Heart left ventricle (tissue), 16 donors: ENCODE measurements around the gene SCGB1C1. TPM values are rescaled to one million over a fixed set of nuclear protein-coding genes. Genes with fewer than 3 reads are reported as not detected.

Experiments used
- ATAC-seq, 4 donors: fragments of 200-7000 bp; cut with Tn5 transposase; one replicate each; pipeline ENCODE4 v1.9.1; 2020 to 2022; ENCODE audit warnings: moderate library complexity in 4 of 4, mild to moderate bottlenecking in 3 of 4, moderate number of reproducible peaks in 1 of 4
- DNase-seq, 5 donors: peaks; one replicate each; pipeline ENCODE4 v3.0.0-alpha.2; 2020
- H3K27ac ChIP-seq, 12 donors: fragments of 200-600 bp; sonication (generic) in 4 of 12; one replicate each; pipeline versions ENCODE4 v1.5.0 to v1.8.0; 2016 to 2022; ENCODE audit warnings: mild to moderate bottlenecking in 2 of 12
- H3K27me3 ChIP-seq, 9 donors: fragments of 200-600 bp; sonication (generic) in 2 of 9; one replicate each; pipeline versions ENCODE4 v1.5.1 to v1.8.0; 2016 to 2022; ENCODE audit warnings: mild to moderate bottlenecking in 3 of 9
- H3K36me3 ChIP-seq, 9 donors: fragments of 200-600 bp; sonication (generic) in 2 of 9; one replicate each; pipeline versions ENCODE4 v1.5.0 to v1.8.0; 2018 to 2022; ENCODE audit warnings: mild to moderate bottlenecking in 2 of 9
- H3K4me1 ChIP-seq, 12 donors: fragments of 200-600 bp; sonication (generic) in 4 of 12; one replicate each; pipeline versions ENCODE4 v1.5.0 to v1.8.0; 2016 to 2022; ENCODE audit warnings: mild to moderate bottlenecking in 3 of 12
- H3K4me3 ChIP-seq, 12 donors: fragments of 200-600 bp; sonication (generic) in 4 of 12; one replicate each; pipeline versions ENCODE4 v1.5.0 to v1.8.0; 2017 to 2022; ENCODE audit warnings: mild to moderate bottlenecking in 9 of 12, moderate library complexity in 4 of 12
- H3K9me3 ChIP-seq, 12 donors: fragments of 200-600 bp; sonication (generic) in 4 of 12; one replicate each; pipeline versions ENCODE4 v1.5.0 to v1.8.0; 2016 to 2022; ENCODE audit warnings: mild to moderate bottlenecking in 1 of 12
- POLR2A ChIP-seq, 2 donors: fragments of 450-650 bp; IDR thresholded peaks; one replicate each; pipeline ENCODE4 v1.6.1; 2017; ENCODE audit warnings: antibody characterized with exemption in 2 of 2, mild to moderate bottlenecking in 2 of 2, moderate library complexity in 2 of 2
- WGBS, 4 donors: extraction: QIAGEN DNeasy Blood & Tissue Kit in 2 of 4; methylation state at CpG; one replicate each; pipeline versions ENCODE4 v1.1.5 to v1.1.7; 2013 to 2018; 5-methylcytosine and 5-hydroxymethylcytosine counted together
- intact Hi-C, 10 donors: fragments of 100-400 bp; cut with DNase I; formaldehyde crosslinking; loops; one replicate each; pipeline versions ENCODE4 v1.11.1 to v1.14.2; 2022
- polyA plus RNA-seq, 2 donors: library from polyadenylated mRNA; stranded (reverse); fragments of 200-250 nt; gene quantifications; one replicate each; pipeline ENCODE4 v1.2.3, GENCODE V29; 2013
- total RNA-seq, 9 donors: library from RNA; depleted of rRNA in 2 of 9; stranded (reverse); fragments of >200 nt in 2 of 9; fragmentation: NEBNext Ultra II Directional in 3 of 9; extraction: Animal tissue kit (Norgen Biotek cat#: 25700) in 3 of 9; gene quantifications; one replicate each; pipeline versions ENCODE4 v1.1.0 to v1.2.4, GENCODE V29; 2016 to 2023
- TF ChIP-seq, protein P1 (sequence below), 12 donors: fragments of 200-600 bp; sonication (generic) in 4 of 12; IDR thresholded peaks; one replicate each; pipeline versions ENCODE4 v1.5.0 to v1.8.0; 2018 to 2022; ENCODE audit warnings: antibody characterized with exemption in 12 of 12, mild to moderate bottlenecking in 5 of 12
- donor health status: ischemic (EF 13 %, LVEDD 7.1; RV severe dilation, severe dysfunction).
- donor health status: healthy with polysubstance abuse.
- donor health status: DM: no; HTN: yes; CAD: no.
- donor health status: DM: no; HTN: no; CAD: no.
- donor health status: ischemic (EF 25% LVEDD 6.9; RV normal size, moderate dysfunction).
- donor health status: ischemic (EF 25% LVEDD 5.7; RV mildly dilated, moderate dysfunction).
- donor health status: healthy.
- donor health status: DM: yes; HTN: yes; CAD: no.
- donor health status: ischemic (EF 35%, LVEDD 5.7; RV mildly dilated, moderate dysfunction).
- donor health status: nonischemic (EF 11% LVEDD 7.7; RV severe dilation, severe dysfunction).
- donor health status: DM: yes; HTN: yes; CAD: no.
- donor health status: PGD.
- donor health status: ischemic (EF 29% LVEDD 5.4; RV normal size, mild dysfunction).
- donor health status: nonischemic (EF 23%, LVEDD 6.1; RV moderate dilation, normal function).

Gene SCGB1C1
- total and polyA plus RNA-seq, 11 donors = not detected

DNA sequence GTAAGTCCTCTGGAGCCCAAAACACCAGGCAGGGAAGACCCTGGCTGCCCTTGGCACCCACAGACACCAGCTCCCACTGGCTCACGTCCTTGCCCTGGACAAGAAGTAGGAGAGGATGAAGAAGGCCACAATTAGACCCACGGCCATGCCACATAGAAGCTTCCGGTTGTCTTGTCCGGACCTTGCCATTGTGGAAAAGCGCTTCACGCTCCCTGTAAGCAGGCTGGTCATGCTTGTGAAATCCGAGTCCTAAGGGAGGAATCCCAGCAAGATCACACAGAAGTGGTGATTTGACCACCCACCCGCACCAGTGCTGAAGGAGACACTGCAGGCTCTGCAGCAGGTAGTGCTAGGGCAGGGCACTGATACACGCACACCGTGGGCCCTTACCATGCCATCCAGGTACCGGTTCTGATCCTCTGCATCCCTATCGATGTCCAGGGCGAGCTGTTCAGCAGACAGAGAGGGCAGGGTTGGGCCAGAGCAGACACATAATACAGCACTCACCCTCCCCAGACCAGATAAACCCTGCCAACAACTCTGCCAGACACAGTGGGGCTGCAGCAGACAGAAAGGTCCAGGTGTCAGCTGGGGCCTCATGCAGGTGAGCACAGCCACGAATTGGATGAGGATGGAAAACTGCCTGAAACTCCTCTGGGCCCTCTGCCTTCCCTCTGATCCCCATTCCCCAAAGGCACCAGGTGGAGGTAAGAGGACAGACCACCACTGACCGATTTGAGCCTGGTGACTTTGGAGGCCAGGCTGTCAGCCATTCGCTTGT lies 12.5 kb downstream of the SCGB1C1 start:
- peaks cover 19 to 66% (median 32%) of the 10 kb centered on the region in 12 donors for H3K4me1 ChIP-seq
- no peak for DNase-seq
- TF ChIP-seq POLR2A (IDR thresholded peaks at IDR 0.05) = no peak
- TF ChIP-seq, protein P1, sequence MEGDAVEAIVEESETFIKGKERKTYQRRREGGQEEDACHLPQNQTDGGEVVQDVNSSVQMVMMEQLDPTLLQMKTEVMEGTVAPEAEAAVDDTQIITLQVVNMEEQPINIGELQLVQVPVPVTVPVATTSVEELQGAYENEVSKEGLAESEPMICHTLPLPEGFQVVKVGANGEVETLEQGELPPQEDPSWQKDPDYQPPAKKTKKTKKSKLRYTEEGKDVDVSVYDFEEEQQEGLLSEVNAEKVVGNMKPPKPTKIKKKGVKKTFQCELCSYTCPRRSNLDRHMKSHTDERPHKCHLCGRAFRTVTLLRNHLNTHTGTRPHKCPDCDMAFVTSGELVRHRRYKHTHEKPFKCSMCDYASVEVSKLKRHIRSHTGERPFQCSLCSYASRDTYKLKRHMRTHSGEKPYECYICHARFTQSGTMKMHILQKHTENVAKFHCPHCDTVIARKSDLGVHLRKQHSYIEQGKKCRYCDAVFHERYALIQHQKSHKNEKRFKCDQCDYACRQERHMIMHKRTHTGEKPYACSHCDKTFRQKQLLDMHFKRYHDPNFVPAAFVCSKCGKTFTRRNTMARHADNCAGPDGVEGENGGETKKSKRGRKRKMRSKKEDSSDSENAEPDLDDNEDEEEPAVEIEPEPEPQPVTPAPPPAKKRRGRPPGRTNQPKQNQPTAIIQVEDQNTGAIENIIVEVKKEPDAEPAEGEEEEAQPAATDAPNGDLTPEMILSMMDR (IDR thresholded peaks at IDR 0.05) = no peak
- H3K27me3 ChIP-seq = no peaks in the 10 kb centered on the region
- H3K36me3 ChIP-seq = peaks cover 0 to 59% (median 49%) of the 10 kb centered on the region in 9 donors
- no peak for ATAC-seq
- H3K4me3 ChIP-seq = peak overlapping the region in 9 of 12 donors; percentile 75 to 100 (median 94)
- 85 to 92% (median 91%) methylated on average over 13 to 16 of the region's 16 CpGs for WGBS, 4 donors
- intact Hi-C loops = loop anchor here in 9 of 10 donors (2.0 to 10.0 kb wide), 11 partner anchors 31 to 309 kb away; partner anchors contain the start of genes PTDSS2 (in 3 of the 9), RNH1 (in 3 of the 9), IFITM2 (in 2 of the 9) and B4GALNT4 (in 1 of the 9)
- H3K27ac ChIP-seq = no peak overlapping the region
- no peaks in the 10 kb centered on the region for H3K9me3 ChIP-seq

DNA sequence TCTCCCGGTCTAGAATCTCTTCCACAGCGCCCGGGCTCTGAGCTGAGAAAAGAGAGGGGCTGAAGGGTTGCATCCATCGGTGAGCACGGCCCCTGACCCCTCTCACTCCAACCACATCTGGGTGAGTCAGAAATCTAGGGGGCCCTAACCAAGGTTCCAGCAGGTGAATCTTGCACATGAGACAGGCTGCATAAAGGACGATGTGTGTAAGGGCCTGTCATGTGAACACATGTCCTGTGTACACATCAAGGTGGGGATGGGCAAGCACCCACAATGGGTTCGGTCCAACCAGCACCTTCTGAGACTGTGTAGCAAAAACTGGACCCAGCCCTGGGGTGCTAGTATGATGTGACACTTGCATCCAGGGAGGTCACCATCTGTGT lies 13.1 kb downstream of the SCGB1C1 start:
- no peak for TF ChIP-seq POLR2A (IDR thresholded peaks at IDR 0.05)
- TF ChIP-seq, protein P1 (IDR thresholded peaks at IDR 0.05) = no peak
- peaks cover 19 to 68% (median 37%) of the 10 kb centered on the region in 12 donors for H3K4me1 ChIP-seq
- DNase-seq (no peak), ATAC-seq (no peak)
- peaks cover 0 to 60% (median 49%) of the 10 kb centered on the region in 9 donors for H3K36me3 ChIP-seq
- H3K27ac ChIP-seq = peak overlapping the region in 8 of 12 donors; percentile 97 to 100 (median 99)
- 77 to 87% (median 83%) methylated on average over 4 to 7 of the region's 7 CpGs for whole genome bisulfite sequencing, 4 donors
- no peaks in the 10 kb centered on the region for H3K9me3 ChIP-seq
- intact Hi-C loops = loop anchor here in 9 of 10 donors (2.0 to 10.0 kb wide), 11 partner anchors 31 to 309 kb away; partner anchors contain the start of genes PTDSS2 (in 3 of the 9), RNH1 (in 3 of the 9), IFITM2 (in 2 of the 9) and B4GALNT4 (in 1 of the 9)
- H3K4me3 ChIP-seq = peak overlapping the region in 11 of 12 donors; percentile 65 to 100 (median 93)
- H3K27me3 ChIP-seq = no peaks in the 10 kb centered on the region

DNA sequence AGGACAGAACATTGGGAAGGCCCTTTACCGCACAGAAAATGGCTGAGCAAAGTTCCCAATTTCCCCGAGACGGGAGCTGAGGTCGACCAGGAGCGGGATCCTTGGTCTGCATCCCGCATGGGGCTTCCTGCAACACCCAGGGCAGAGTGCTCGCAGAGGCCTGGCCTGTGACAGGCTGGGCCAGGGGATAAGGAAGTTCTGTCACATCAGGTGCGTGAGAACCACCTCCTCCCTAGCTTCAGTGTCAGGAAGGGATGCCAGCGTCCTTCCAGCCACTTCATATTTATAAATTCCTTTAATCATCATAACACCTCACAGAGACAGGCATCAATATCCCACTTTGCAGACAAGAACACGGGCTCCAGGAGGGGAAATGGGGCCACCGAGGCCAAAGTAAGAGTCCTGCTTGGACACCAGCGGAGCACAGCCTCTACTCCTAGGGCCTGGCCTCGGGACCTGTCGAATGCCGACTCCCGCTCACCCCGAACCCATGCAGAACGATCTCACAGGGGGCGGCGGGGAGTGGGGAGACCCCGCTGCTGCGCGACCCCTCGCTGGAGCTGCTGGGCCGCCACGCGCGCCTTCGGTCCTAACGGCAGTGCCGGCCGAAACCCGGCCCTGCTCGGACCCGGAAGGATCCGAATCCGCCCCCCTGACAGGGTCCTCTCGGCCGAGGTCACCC lies 13.8 kb downstream of the SCGB1C1 start:
- Histone ChIP-seq H3K4me1 (peaks cover 19 to 64% (median 38%) of the 10 kb centered on the region in 12 donors), H3K4me3 (peak overlapping the region; percentile 65 to 100 (median 89)), H3K27me3 (no peaks in the 10 kb centered on the region), H3K9me3 (no peaks in the 10 kb centered on the region), H3K36me3 (peaks cover 0 to 60% (median 52%) of the 10 kb centered on the region in 9 donors), H3K27ac (peak overlapping the region; percentile 96 to 100 (median 99))
- ATAC-seq (peak in 2 of 4 donors; percentile 0 to 25), DNase-seq (peak in 2 of 5 donors; percentile 46 to 54)
- WGBS, 4 donors = 1 to 4% (median 3%) methylated on average over 15 to 39 of the region's 39 CpGs
- TF ChIP-seq, protein P1 (IDR thresholded peaks at IDR 0.05) = no peak
- no peak for TF ChIP-seq POLR2A (IDR thresholded peaks at IDR 0.05)
- intact Hi-C loops = loop anchor here in 9 of 10 donors (1.0 to 10.0 kb wide), 12 partner anchors 30 to 308 kb away; partner anchors contain the start of genes PTDSS2 (in 3 of the 9), RNH1 (in 3 of the 9), IFITM2 (in 2 of the 9) and PSMD13 (in 2 of the 9)
